HCT116 (cell line): ENCODE data around the gene SLC66A2. TPM values are rescaled to one million over a fixed set of nuclear protein-coding genes. Genes with fewer than 3 reads are reported as not detected.

ENCODE experiments used
- ATAC-seq: fragments of 200-7000 bp; cut with Tn5 transposase; 2 replicates; pipeline ENCODE4 v1.9.1; 2020; ENCODE audit warnings: mild to moderate bottlenecking, moderate library complexity
- BruUV-seq: library from RNA; stranded (reverse); fragments of 400-500 nt; replicated peaks from 2 replicates; lab custom pipeline; 2021; lab: Mats Ljungman, UMichigan
- CTCF ChIA-PET: fragments of 300-600 bp; sonication (Branson Sonifier 250); formaldehyde crosslinking; loops from one replicate; lab custom pipeline; 2021; ENCODE audit warnings: antibody characterized with exemption; lab: Charles Lee
- POLR2A ChIA-PET: fragments of 300-600, 350-600 bp; sonication (Branson Sonifier 250); formaldehyde crosslinking; loops from one replicate; lab custom pipeline; 2021; ENCODE audit warnings: antibody characterized with exemption; lab: Charles Lee
- RAD21 ChIA-PET, 2 experiments: fragments of 300-600 bp; sonication (Branson Sonifier 250); formaldehyde crosslinking; loops; one replicate each; lab custom pipeline; 2023; ENCODE audit warnings: low total read pairs in 2 of 2; ENCODE audit not compliant: uncharacterized antibody in 2 of 2, unreplicated experiment in 2 of 2, low non-redundant PET in 1 of 2; lab: Charles Lee
- DNase-seq: peaks from one replicate; pipeline ENCODE4 v3.0.0-alpha.2; 2010; ENCODE audit warnings: low read depth, low spot score
- H2AFZ ChIP-seq: fragments of 200-600 bp; shearing (Covaris generic), sonication (generic); 2 replicates; pipeline ENCODE4 v1.6.1; 2017; ENCODE audit warnings: low read depth, mixed run types, mixed read lengths, antibody characterized with exemption, low read length; ENCODE audit not compliant: poor library complexity, severe bottlenecking
- H3K27ac ChIP-seq: 2 replicates; pipeline ENCODE4 v1.5.1; 2012; ENCODE audit warnings: low read depth, low read length
- H3K27me3 ChIP-seq: fragments of 200-600 bp; sonication (generic); 2 replicates; pipeline ENCODE4 v1.6.1; 2016; ENCODE audit warnings: mixed run types, low read length, mixed read lengths; ENCODE audit not compliant: insufficient read depth
- H3K36me3 ChIP-seq, 2 experiments: fragments of 200-500 bp in 1 of 2; fragments of 200-600 bp in 1 of 2; sonication (Bioruptor generic) in 1 of 2; sonication (generic) in 1 of 2; 2 replicates each; pipeline versions ENCODE4 v1.5.1 to v1.6.1; 2014 to 2016; ENCODE audit warnings: low read length in 2 of 2, inconsistent platforms in 1 of 2, mixed read lengths in 1 of 2, mixed run types in 1 of 2; ENCODE audit not compliant: insufficient read depth in 2 of 2, control insufficient read depth in 1 of 2
- H3K4me1 ChIP-seq, 2 experiments: fragments of 200-600 bp in 1 of 2; sonication (generic) in 1 of 2; 2 replicates each; pipeline versions ENCODE4 v1.5.1 to v1.6.1; 2012 to 2017; ENCODE audit warnings: low read length in 2 of 2, inconsistent platforms in 1 of 2, mild to moderate bottlenecking in 1 of 2, mixed read lengths in 1 of 2, mixed run types in 1 of 2, moderate library complexity in 1 of 2; ENCODE audit not compliant: insufficient read depth in 2 of 2, control insufficient read depth in 1 of 2
- H3K4me2 ChIP-seq: fragments of 200-600 bp; sonication (generic); 2 replicates; pipeline ENCODE4 v1.6.1; 2017; ENCODE audit warnings: mixed run types, low read length, mixed read lengths
- H3K4me3 ChIP-seq, 2 experiments: fragments of 200-600 bp in 1 of 2; sonication (generic) in 1 of 2; replicated peaks in 1 of 2; 2 replicates each; pipeline ENCODE4 v1.5.1; 2011 to 2016; ENCODE audit warnings: low read length in 2 of 2, control low read depth in 1 of 2, low read depth in 1 of 2, mild to moderate bottlenecking in 1 of 2, mixed read lengths in 1 of 2, mixed run types in 1 of 2
- H3K79me2 ChIP-seq: fragments of 200-600 bp; sonication (generic); 2 replicates; pipeline ENCODE4 v1.6.1; 2017; ENCODE audit warnings: mild to moderate bottlenecking, mixed run types, low read length, moderate library complexity, mixed read lengths; ENCODE audit not compliant: insufficient read depth
- H3K9ac ChIP-seq: fragments of 200-600 bp; sonication (generic); 2 replicates; pipeline ENCODE4 v1.6.1; 2016; ENCODE audit warnings: low read length, mixed read lengths
- H3K9me2 ChIP-seq: fragments of 200-600 bp; sonication (generic), shearing (Covaris generic); 2 replicates; pipeline ENCODE4 v1.6.1; 2017; ENCODE audit warnings: mixed run types, mild to moderate bottlenecking, moderate library complexity; ENCODE audit not compliant: insufficient read depth
- H3K9me3 ChIP-seq, 2 experiments: fragments of 200-500 bp in 1 of 2; fragments of 200-600 bp in 1 of 2; sonication (Bioruptor generic) in 1 of 2; sonication (generic) in 1 of 2; 2 replicates each; pipeline ENCODE4 v1.6.1; 2014 to 2017; ENCODE audit warnings: low read length in 2 of 2, mixed read lengths in 2 of 2, inconsistent platforms in 1 of 2, low read depth in 1 of 2, mild to moderate bottlenecking in 1 of 2, mixed run types in 1 of 2, moderate library complexity in 1 of 2; ENCODE audit not compliant: control insufficient read depth in 1 of 2, insufficient read depth in 1 of 2
- H4K20me1 ChIP-seq: fragments of 200-600 bp; sonication (generic), shearing (Covaris generic); 2 replicates; pipeline ENCODE4 v1.6.1; 2017; ENCODE audit warnings: mixed run types, mild to moderate bottlenecking, moderate library complexity; ENCODE audit not compliant: insufficient read depth
- CBX3 ChIP-seq: IDR thresholded peaks from 2 replicates; pipeline ENCODE4 v1.6.1; 2012; ENCODE audit warnings: low read depth
- CEBPB ChIP-seq: IDR thresholded peaks from 2 replicates; pipeline ENCODE4 v1.6.1; 2012; ENCODE audit warnings: low read depth
- EZH2 ChIP-seq: fragments of 200-600 bp; sonication (generic); IDR thresholded peaks from 2 replicates; pipeline ENCODE4 v1.6.1; 2017; ENCODE audit warnings: antibody characterized with exemption, mixed run types
- EZH2phosphoT487 ChIP-seq: fragments of 200-600 bp; IDR thresholded peaks from 2 replicates; pipeline ENCODE4 v1.6.1; 2018; ENCODE audit warnings: antibody characterized with exemption, borderline replicate concordance
- JUND ChIP-seq: IDR thresholded peaks from 2 replicates; pipeline ENCODE4 v1.6.1; 2012
- POLR2A ChIP-seq: IDR thresholded peaks from 2 replicates; pipeline ENCODE4 v1.7.0; 2011; ENCODE audit warnings: borderline replicate concordance; ENCODE audit not compliant: insufficient read depth, insufficient read length; ENCODE audit errors: extremely low read depth
- POLR2AphosphoS5 ChIP-seq: IDR thresholded peaks from 2 replicates; pipeline ENCODE4 v1.6.1; 2011; ENCODE audit warnings: mild to moderate bottlenecking, low read depth, low read length, moderate library complexity
- RAD21 ChIP-seq: IDR thresholded peaks from 2 replicates; pipeline ENCODE4 v1.6.1; 2012; ENCODE audit warnings: low read depth, mild to moderate bottlenecking
- SIN3A ChIP-seq: IDR thresholded peaks from 2 replicates; pipeline ENCODE4 v1.6.1; 2012; ENCODE audit warnings: low read depth
- ZFX ChIP-seq: fragments of 450-650 bp; IDR thresholded peaks from 2 replicates; pipeline ENCODE4 v1.6.1; 2017
- intact Hi-C: fragments of 100-400 bp; cut with micrococcal nuclease; formaldehyde crosslinking; loops from 2 replicates; pipeline ENCODE4 v1.10.0; 2022
- total RNA-seq: library from RNA; stranded (reverse); gene quantifications from one replicate; pipeline ENCODE4 v1.2.1, GENCODE V29; 2021; ENCODE audit not compliant: unreplicated experiment
- TF ChIP-seq, protein P1 (sequence below): IDR thresholded peaks from 2 replicates; pipeline ENCODE4 v1.6.1; 2012
- TF ChIP-seq, protein P2 (sequence below): IDR thresholded peaks from 2 replicates; pipeline ENCODE4 v1.6.1; 2011; ENCODE audit warnings: mild to moderate bottlenecking, low read length, moderate library complexity; ENCODE audit not compliant: insufficient replicate concordance; ENCODE audit errors: extremely low read depth

Gene SLC66A2
- total RNA-seq, 1 experiment from 2014 or later: 44.9 TPM

DNA sequence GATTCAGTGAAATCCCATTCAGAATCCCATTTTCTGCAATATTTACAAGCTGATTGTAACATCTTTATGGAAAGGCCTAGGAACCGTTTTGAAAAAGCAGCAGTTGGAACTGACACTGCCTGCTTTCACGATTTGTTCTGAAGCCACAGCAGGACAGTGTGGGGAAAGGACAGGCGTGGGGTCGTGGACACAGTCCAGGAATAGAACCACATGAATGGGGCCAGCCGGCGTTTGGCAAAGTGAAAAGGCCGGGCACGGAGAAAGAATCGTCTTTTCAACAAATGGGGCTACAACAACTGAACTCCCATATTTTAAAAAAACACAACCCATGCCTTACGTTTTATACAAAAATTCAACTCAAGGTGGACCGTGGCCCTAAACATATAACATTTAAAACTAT, 69.8 kb downstream of the SLC66A2 start:
- no peaks in the 10 kb centered on the region for H3K36me3 ChIP-seq
- ChIA-PET CTCF (no interaction called here), RAD21 (no interaction called here), POLR2A (no interaction called here)
- BruUV-seq: no TSS peak
- no peak for DNase-seq
- no peaks in the 10 kb centered on the region for H4K20me1 ChIP-seq
- ATAC-seq: no peak
- no peak overlapping the region for H3K9ac ChIP-seq
- no peaks in the 10 kb centered on the region for H3K4me1 ChIP-seq
- no peaks in the 10 kb centered on the region for H3K9me2 ChIP-seq
- intact Hi-C loops: no loop called here
- no peak overlapping the region for H3K4me2 ChIP-seq
- H3K27me3 ChIP-seq: no peaks in the 10 kb centered on the region
- no peak overlapping the region for H2AFZ ChIP-seq
- no peaks in the 10 kb centered on the region for H3K9me3 ChIP-seq
- H3K27ac ChIP-seq: no peak overlapping the region
- H3K4me3 ChIP-seq: no peak overlapping the region
- no peak for TF ChIP-seq CEBPB
- no peak for TF ChIP-seq EZH2
- no peak for TF ChIP-seq CBX3
- no peak for TF ChIP-seq JUND
- TF ChIP-seq POLR2A: no peak
- TF ChIP-seq, protein P1, sequence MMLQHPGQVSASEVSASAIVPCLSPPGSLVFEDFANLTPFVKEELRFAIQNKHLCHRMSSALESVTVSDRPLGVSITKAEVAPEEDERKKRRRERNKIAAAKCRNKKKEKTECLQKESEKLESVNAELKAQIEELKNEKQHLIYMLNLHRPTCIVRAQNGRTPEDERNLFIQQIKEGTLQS: no peak
- TF ChIP-seq POLR2AphosphoS5: no peak
- no peak for TF ChIP-seq ZFX
- TF ChIP-seq EZH2phosphoT487: no peak
- H3K79me2 ChIP-seq: no peaks in the 10 kb centered on the region

DNA sequence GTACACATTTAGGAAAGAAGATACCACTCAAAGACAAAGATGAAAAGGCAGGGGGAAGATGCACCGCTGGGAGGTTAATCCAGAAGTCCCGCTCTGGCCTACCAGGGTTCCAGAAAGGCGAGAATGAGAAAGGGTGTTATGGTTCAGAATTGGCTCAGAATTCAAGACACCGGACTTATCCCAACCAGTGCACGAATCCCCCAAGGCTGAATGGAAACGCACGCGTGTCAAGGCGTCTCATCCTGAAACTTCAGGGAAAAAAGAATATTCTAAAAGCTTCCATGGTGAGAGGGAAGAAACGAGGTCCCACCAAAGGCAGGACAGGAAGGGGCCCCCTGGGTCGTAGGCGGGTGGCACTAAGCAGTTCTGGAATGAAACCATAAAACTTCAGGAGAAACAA, 71.9 kb downstream of the SLC66A2 start:
- Histone ChIP-seq H3K27me3 (no peaks in the 10 kb centered on the region), H3K4me1 (no peaks in the 10 kb centered on the region), H3K9ac (no peak overlapping the region), H3K9me2 (no peaks in the 10 kb centered on the region), H4K20me1 (no peaks in the 10 kb centered on the region), H3K9me3 (no peaks in the 10 kb centered on the region)
- no TSS peak for BruUV-seq
- RAD21 ChIA-PET: no interaction called here
- no peak for TF ChIP-seq CBX3
- TF ChIP-seq, protein P2, sequence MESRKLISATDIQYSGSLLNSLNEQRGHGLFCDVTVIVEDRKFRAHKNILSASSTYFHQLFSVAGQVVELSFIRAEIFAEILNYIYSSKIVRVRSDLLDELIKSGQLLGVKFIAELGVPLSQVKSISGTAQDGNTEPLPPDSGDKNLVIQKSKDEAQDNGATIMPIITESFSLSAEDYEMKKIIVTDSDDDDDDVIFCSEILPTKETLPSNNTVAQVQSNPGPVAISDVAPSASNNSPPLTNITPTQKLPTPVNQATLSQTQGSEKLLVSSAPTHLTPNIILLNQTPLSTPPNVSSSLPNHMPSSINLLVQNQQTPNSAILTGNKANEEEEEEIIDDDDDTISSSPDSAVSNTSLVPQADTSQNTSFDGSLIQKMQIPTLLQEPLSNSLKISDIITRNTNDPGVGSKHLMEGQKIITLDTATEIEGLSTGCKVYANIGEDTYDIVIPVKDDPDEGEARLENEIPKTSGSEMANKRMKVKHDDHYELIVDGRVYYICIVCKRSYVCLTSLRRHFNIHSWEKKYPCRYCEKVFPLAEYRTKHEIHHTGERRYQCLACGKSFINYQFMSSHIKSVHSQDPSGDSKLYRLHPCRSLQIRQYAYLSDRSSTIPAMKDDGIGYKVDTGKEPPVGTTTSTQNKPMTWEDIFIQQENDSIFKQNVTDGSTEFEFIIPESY: no peak
- TF ChIP-seq EZH2phosphoT487: no peak
- TF ChIP-seq SIN3A: no peak
- TF ChIP-seq POLR2AphosphoS5: no peak
- no peak for TF ChIP-seq RAD21
- TF ChIP-seq, all 23 proteins: peak for 0
- no peak overlapping the region for H3K4me2 ChIP-seq
- no peaks in the 10 kb centered on the region for H3K79me2 ChIP-seq
- ATAC-seq (no peak), DNase-seq (no peak)
- no peaks in the 10 kb centered on the region for H3K36me3 ChIP-seq
- no peak overlapping the region for H3K4me3 ChIP-seq
- ChIA-PET POLR2A (no interaction called here), CTCF (no interaction called here)
- no peak overlapping the region for H2AFZ ChIP-seq
- intact Hi-C loops: no loop called here
- no peak overlapping the region for H3K27ac ChIP-seq
